ENCODE data around the gene RAP1A.

RAP1A gene

DNA sequence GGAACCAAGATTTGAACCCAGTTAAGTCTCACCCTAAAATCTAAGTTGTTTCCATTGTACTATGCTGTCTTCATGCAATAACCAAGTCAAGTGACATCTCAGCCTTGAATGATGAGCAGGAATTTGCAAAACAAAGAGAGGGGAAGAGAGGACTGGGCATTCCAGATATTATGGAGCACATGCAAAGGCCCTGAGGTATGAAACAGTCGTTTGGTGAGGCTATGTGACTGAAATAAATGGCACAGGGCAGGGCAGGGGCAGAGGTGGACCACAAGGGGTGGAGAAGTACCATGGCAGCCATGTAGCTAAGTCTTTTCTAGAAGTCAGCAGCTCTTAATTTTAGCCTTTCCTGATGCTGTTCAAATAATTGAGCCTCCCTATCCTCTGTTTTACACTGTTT lies 37.6 kb upstream of the RAP1A start:
- no peak for TF ChIP-seq RAD21 (IDR thresholded peaks at IDR 0.05; ENCODE audit: low read depth)

DNA sequence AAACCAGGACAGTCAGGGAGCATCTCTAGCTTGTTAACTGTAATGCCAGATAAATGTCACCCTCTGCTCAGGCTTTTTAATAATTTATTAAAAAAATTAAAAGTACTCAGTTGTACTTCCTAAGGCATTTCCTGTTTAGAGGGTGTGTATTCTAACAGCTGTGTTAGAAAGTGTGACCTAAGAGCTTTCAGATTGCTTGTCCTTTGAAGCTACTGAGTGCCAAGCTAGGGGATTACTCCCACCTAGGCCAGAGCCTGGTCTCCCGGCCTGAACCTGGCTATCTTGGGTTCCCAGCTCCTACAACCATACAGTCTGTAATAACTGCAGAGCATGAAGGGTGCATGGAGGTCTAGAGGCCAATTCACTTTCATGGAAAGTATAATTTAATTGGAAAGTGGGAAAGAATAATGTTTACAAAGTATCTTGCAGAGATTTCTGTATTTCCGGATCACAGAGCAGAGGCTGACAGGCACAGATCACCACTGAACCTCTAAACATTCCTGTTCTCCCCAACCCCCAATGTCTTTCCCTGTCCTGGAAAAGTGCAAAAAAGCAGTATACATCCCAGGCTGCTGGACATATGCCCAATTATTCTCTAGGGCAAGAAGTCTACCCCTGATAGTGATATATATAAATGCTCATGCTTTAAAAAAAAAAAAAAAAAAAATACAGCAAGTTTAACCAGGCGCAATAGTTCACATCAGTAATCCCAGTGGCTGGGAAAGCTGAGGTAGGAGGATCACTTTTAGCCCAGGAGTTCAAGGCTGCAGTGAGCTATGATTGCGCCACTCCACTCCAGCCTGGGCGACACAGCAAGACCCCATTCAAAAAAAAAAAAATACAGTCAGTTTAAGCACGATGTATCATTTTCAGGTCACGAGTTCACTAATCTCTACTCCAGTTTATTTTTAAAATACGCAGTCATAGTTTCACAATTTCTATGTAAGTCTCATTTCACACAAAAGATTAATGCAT lies 36.7 kb upstream of the RAP1A start:
- TF ChIP-seq, protein P1, sequence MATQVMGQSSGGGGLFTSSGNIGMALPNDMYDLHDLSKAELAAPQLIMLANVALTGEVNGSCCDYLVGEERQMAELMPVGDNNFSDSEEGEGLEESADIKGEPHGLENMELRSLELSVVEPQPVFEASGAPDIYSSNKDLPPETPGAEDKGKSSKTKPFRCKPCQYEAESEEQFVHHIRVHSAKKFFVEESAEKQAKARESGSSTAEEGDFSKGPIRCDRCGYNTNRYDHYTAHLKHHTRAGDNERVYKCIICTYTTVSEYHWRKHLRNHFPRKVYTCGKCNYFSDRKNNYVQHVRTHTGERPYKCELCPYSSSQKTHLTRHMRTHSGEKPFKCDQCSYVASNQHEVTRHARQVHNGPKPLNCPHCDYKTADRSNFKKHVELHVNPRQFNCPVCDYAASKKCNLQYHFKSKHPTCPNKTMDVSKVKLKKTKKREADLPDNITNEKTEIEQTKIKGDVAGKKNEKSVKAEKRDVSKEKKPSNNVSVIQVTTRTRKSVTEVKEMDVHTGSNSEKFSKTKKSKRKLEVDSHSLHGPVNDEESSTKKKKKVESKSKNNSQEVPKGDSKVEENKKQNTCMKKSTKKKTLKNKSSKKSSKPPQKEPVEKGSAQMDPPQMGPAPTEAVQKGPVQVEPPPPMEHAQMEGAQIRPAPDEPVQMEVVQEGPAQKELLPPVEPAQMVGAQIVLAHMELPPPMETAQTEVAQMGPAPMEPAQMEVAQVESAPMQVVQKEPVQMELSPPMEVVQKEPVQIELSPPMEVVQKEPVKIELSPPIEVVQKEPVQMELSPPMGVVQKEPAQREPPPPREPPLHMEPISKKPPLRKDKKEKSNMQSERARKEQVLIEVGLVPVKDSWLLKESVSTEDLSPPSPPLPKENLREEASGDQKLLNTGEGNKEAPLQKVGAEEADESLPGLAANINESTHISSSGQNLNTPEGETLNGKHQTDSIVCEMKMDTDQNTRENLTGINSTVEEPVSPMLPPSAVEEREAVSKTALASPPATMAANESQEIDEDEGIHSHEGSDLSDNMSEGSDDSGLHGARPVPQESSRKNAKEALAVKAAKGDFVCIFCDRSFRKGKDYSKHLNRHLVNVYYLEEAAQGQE (IDR thresholded peaks at IDR 0.05; ENCODE audit: low read depth): no peak
- TF ChIP-seq YY1 (IDR thresholded peaks at IDR 0.05; ENCODE audit: low read depth): no peak
- no peak for TF ChIP-seq EGR1 (IDR thresholded peaks at IDR 0.05)
- no peak for TF ChIP-seq NFIC (IDR thresholded peaks at IDR 0.05)
- TF ChIP-seq CEBPB (IDR thresholded peaks at IDR 0.05): no peak
- no peak for TF ChIP-seq CREB1 (IDR thresholded peaks at IDR 0.05; ENCODE audit: low read depth)
- TF ChIP-seq FOXM1 (IDR thresholded peaks at IDR 0.05; ENCODE audit: borderline replicate concordance, low read depth): no peak
- TF ChIP-seq TCF12 (IDR thresholded peaks at IDR 0.05; ENCODE audit: low read depth): no peak
- TF ChIP-seq, protein P2, sequence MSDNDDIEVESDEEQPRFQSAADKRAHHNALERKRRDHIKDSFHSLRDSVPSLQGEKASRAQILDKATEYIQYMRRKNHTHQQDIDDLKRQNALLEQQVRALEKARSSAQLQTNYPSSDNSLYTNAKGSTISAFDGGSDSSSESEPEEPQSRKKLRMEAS (IDR thresholded peaks at IDR 0.05): no peak

DNA sequence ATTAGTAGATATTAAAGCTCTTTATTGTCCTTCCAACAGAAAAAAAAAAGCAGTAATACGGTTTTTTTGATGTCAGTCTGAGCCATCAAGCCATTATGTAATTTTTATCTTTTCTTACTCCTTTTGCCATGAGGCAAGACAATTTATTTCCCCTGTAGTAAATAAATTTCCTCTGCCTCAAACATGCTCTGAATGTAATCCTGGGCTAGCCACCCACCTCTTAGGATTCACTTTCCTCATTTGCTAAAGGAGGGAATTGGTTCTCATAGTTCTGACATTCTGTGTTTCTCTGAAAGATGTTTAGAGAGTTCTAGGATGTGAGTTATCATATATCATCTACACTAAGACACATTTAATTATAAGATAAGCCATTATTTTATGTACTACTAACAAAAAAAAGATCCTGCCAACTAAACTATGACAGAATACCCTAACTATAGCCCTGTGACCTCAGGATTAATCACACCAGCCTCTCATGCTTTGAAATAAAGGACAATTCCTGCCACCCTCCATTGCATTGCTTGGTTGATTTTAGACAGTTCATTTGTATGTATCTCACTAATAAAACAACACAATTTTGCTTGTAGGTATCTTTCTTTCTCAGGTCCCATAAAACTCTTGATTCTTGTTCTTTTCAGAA lies 34.0 kb upstream of the RAP1A start:
- TF ChIP-seq YY1 (IDR thresholded peaks at IDR 0.05; ENCODE audit: low read depth) (no peak), TCF12 (IDR thresholded peaks at IDR 0.05; ENCODE audit: low read depth) (no peak), EGR1 (IDR thresholded peaks at IDR 0.05) (no peak)

DNA sequence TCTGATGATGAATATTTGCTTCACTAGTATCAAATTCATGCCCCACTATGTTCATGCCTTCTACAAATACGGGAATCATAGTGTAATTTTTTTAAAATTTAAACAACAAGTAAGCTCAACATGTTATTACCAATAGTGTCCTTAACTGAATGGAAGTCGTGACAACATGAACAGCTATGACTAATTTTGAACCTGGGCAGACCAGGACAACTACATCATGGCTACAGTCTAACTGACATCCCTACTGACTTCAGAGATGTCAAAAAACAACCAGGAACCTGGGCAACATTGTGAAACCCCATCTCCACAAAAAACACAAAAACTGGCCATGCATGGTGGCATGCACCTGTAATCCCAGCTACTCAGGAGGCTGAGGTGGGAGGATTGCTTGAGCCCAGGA lies 33.5 kb upstream of the RAP1A start:
- no peak for TF ChIP-seq CEBPB (IDR thresholded peaks at IDR 0.05)
- TF ChIP-seq, protein P3, sequence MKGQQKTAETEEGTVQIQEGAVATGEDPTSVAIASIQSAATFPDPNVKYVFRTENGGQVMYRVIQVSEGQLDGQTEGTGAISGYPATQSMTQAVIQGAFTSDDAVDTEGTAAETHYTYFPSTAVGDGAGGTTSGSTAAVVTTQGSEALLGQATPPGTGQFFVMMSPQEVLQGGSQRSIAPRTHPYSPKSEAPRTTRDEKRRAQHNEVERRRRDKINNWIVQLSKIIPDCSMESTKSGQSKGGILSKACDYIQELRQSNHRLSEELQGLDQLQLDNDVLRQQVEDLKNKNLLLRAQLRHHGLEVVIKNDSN (IDR thresholded peaks at IDR 0.05): no peak
- no peak for TF ChIP-seq FOXM1 (IDR thresholded peaks at IDR 0.05; ENCODE audit: borderline replicate concordance, low read depth)
- TF ChIP-seq TCF12 (IDR thresholded peaks at IDR 0.05; ENCODE audit: low read depth): no peak
- TF ChIP-seq TAF1 (IDR thresholded peaks at IDR 0.05; ENCODE audit: low read depth): no peak
- no peak for TF ChIP-seq EP300 (IDR thresholded peaks at IDR 0.05; ENCODE audit: borderline replicate concordance)
- no peak for TF ChIP-seq RAD21 (IDR thresholded peaks at IDR 0.05; ENCODE audit: low read depth)
- TF ChIP-seq EGR1 (IDR thresholded peaks at IDR 0.05): no peak
- no peak for TF ChIP-seq YY1 (IDR thresholded peaks at IDR 0.05; ENCODE audit: low read depth)

DNA sequence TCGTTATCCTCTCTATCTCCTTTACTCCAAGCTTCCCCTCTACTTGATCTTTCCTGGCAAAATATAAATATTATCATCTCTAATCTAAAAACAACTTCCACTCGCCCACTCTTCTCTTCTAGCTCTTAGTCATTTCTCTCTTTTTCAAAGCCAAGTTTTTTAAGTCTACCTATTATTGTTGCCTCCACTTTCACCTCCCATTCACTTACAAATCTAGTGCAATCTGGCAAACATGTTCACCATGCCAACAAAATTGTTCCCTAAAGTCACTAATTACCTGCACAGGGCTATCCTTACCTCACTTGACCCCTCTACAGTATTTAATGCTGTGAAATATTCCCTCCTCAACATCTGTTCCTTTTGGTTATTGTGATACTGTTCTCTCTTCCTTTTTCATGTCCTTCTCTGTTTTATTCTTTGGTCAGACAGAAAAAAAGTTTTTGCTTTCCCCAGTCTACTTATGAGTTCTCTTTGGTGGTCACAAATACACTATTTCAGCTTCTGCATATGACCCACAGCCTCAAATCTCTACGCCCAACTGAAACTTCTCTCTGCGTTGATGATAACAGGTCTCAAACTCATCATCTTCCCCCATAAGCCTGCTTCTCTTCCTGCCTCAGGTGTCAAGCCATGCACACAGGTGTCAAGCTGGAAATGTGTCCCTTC lies 31.9 kb upstream of the RAP1A start:
- TF ChIP-seq NFIC (IDR thresholded peaks at IDR 0.05) (no peak), ZBTB7A (IDR thresholded peaks at IDR 0.05; ENCODE audit: low read depth) (no peak), FOXM1 (IDR thresholded peaks at IDR 0.05; ENCODE audit: borderline replicate concordance, low read depth) (no peak), EGR1 (IDR thresholded peaks at IDR 0.05) (no peak), EP300 (IDR thresholded peaks at IDR 0.05; ENCODE audit: borderline replicate concordance) (no peak)

DNA sequence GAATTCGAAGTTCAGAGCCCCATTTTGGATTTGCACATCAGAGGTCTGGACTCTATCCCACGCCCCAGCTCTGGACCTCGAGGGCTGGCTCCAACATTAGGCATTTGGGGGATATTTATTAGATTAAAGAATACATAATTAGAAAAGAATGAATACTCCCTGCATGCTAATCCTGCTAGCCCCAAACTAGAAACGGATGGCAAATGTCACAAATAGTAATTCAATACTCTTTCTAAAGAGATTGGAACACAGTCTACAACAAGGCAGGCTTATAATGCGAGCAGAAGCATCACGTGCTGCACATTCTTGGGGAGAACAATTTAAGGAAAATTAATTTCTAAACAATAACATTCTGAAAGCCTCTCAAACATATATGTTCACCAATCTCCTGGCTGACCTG lies 27.7 kb upstream of the RAP1A start:
- TF ChIP-seq, protein P3 (IDR thresholded peaks at IDR 0.05): no peak
- TF ChIP-seq, protein P1 (IDR thresholded peaks at IDR 0.05; ENCODE audit: low read depth): no peak
- no peak for TF ChIP-seq FOXM1 (IDR thresholded peaks at IDR 0.05; ENCODE audit: borderline replicate concordance, low read depth)
- TF ChIP-seq EGR1 (IDR thresholded peaks at IDR 0.05): no peak
- no peak for TF ChIP-seq ZBTB7A (IDR thresholded peaks at IDR 0.05; ENCODE audit: low read depth)
- TF ChIP-seq TAF1 (IDR thresholded peaks at IDR 0.05; ENCODE audit: low read depth): no peak
- TF ChIP-seq RAD21 (IDR thresholded peaks at IDR 0.05; ENCODE audit: low read depth): no peak
- TF ChIP-seq, protein P2 (IDR thresholded peaks at IDR 0.05): no peak
- TF ChIP-seq TCF12 (IDR thresholded peaks at IDR 0.05; ENCODE audit: low read depth): no peak
- no peak for TF ChIP-seq CREB1 (IDR thresholded peaks at IDR 0.05; ENCODE audit: low read depth)
- no peak for TF ChIP-seq YY1 (IDR thresholded peaks at IDR 0.05; ENCODE audit: low read depth)
- TF ChIP-seq EP300 (IDR thresholded peaks at IDR 0.05; ENCODE audit: borderline replicate concordance): no peak
- no peak for TF ChIP-seq NFIC (IDR thresholded peaks at IDR 0.05)
- TF ChIP-seq CEBPB (IDR thresholded peaks at IDR 0.05): no peak
- no peak for TF ChIP-seq TEAD4 (IDR thresholded peaks at IDR 0.05)
